IPS-NIHi11 (cell line): Measurements from ENCODE around the gene NPHP4.
"Not testable (repeated sequence)": the region's sequence is repeated elsewhere in the genome, so short reads cannot be mapped to it uniquely, and the experiment has no call there.

Experiments
- DNase-seq: peaks from one replicate; pipeline ENCODE4 v3.0.0; 2012; ENCODE audit warnings: mixed read lengths, low spot score

Gene NPHP4

DNA sequence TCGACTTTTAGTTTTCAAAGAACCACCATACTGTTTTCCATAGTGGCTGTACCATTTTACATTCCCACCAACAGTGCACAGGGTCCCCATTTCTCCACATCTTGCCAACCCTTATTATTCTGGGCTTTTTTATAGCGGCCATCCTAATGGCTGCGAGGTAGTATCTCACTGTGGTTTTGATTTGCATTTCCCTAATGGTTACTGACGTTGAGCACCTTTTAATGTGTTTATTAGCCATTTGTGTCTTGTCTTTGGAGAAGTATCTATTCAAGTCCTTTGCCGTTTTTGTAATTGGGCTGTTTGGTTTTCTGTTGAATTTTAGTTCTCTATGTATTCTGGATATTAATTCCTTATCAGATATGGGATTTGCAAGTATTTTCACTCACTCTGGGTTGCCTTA, 31.1 kb upstream of the NPHP4 start:
- no peak for DNase-seq

- DNase-seq: no peak
Measured at GRCh38 chr1:6022193-6022592, 30.0 kb upstream of the NPHP4 start.

GRCh38 chr1:6019166-6019845, 27.1 kb upstream of the NPHP4 start:
- no peak for DNase-seq

DNA sequence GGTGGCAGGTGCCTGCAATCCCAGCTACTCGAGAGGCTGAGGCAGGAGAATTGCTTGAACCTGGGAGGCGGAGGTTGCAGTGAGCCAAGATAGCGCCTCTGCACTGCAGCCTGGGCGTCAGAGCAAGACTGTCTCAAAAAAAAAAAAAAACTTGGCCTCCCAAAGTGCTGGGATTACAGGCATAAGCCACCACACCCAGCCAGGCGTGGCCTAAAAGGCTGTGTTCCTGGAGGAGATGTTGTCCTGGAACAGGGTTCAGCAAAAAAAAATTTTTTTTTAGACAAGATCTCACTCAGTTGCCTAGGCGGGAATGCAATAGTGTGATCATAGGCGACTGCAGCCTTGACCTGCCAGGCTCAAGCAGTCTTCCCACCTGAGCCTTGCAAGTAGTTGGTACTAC, 25.4 kb upstream of the NPHP4 start:
- DNase-seq: not testable (repeated sequence)

- DNase-seq: no peak
Measured at GRCh38 chr1:6016191-6016865, 24.1 kb upstream of the NPHP4 start.

DNA sequence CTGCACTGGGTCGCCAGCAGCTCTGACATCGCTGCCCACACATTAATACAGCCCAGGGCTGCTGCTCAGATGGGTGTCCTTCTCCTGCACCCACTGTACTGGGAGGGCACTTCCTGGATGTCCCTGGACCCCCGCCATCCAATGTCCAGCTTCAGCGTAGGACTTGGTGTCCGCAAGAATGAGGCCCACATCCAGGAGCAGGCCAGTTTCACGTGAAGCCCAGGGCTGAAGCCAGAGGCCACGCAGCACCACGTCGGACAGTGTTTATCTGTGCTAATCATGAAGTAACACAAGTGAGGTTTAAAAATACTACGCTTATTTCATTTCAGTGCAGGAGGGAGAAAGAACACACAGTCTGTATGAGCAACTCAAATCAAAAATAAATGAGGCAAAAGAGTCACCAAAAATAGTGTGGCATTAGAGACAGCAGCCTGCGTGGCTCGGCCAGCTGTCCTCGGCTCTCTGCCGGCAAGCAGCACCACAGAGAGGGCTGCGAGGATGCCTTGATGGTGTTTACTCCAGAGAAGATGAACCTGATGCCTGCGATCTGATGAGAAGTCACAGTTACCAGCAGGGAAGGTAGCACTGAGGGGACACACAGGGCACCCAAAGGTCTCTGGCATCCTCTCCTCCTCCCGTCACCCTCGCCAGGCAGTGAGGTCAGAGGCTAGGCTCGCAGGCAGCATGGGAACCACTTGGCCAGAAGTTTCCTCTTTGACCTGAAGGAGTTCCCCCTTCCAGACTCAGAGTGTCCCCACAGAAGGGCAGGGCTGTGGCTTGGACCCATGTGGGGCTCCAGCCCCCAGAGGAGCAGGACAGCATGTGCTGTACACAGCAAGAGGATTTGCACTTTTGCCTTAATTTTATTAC, 22.1 kb upstream of the NPHP4 start:
- DNase-seq: no peak

DNA sequence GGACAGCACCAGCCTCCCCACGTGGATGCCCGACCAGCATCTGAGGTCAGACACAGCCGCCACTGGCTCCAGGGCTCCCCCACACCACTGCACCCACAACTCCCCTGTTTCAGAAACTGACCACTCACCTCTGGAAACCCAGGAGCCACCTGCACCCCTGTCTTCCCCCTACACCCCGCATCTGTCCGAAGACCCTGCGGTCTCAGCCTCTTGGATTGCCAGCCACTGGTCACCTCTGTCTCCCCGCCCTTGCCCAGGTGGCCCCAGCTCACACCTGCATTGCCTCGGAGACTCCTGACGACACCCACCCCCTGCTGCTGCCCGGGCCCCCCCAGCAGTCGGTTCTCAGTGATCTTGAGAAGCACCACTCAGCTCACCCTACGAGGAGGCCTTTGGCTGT, 21.3 kb upstream of the NPHP4 start:
- no peak for DNase-seq

GRCh38 chr1:6012529-6013318, 20.5 kb upstream of the NPHP4 start:
- DNase-seq: no peak

DNA sequence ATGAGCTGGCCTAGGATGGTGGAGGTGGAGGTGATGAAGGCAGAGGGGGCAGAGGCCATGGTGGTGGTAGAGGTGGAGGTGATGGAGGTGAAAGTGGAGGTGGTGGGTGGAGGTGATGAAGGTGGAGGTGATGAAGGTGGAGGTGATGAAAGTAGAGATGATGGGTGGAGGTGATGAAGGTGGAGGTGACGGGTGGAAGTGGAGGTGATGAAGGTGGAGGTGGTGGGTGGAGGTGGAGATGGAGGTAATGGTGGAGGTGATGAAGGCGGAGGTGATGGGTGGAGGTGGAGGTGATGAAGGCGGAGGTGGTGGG, 19.7 kb upstream of the NPHP4 start:
- DNase-seq: no peak

- DNase-seq: no peak
Measured at GRCh38 chr1:6011161-6011945, 19.1 kb upstream of the NPHP4 start.

DNA sequence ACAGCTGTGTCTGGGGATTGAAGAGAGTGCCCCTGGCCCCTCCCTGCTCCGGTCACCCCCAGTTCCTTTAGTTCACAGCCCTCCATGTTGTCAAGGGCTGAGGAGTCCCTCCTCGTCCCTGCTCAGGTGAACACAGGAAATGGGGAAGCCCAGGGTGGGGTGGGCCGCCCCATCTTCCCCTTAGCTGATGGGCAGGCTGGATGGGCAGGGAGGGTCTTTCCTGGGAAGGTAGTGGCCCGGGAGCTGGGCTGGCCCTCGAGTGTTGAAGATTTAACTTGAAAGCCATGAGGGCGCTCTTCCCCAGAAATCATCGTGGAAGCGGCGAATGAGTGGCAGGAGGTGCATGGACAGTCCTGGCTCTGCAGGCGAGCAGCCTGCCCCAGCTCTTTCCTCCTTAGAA, 18.3 kb upstream of the NPHP4 start:
- DNase-seq: no peak

- DNase-seq: no peak
Measured at GRCh38 chr1:6009120-6010040, 17.2 kb upstream of the NPHP4 start.

DNA sequence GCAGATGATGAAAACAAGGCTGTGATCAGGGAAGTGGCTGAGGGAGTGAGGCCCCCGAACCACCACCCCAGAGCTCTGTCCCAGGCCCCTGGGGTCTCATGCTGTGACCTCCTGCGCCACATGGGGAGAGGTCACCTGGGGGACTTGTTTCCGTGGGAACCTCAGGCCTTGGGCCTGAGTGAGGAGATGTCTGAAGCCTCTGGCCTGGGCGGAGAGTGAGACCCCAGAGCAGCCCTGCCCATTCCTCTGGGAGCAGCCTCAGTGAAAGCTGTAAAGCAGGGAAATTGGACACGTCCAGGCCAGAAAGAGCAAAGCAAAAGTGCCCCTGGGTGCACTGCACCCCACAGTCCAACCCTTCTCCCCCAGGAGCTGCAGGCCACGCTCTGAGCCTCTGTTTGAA, 16.5 kb upstream of the NPHP4 start:
- DNase-seq: no peak

- no peak for DNase-seq
Measured at GRCh38 chr1:6008084-6008415, 15.8 kb upstream of the NPHP4 start.

GRCh38 chr1:6007318-6008083, 15.3 kb upstream of the NPHP4 start:
- DNase-seq: no peak

DNA sequence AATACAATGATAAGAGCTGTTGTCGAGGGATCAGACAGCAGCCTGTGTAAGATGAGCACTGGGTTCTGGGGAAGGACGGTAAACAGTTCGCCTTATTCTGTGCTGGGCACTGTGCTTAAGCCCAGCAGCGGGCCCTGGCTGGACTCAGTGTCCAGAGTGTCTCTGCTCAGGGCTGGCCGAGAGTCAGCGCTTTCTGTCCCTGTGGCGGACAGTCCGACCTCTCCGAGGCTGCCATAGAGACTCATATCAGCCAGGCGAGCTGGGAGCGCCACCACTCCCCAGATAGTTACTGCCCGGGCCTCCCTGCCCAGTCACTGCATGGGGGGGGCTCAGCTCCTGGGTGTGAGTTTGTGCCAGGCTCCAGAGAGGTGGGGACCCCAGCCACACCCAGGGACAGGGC, 14.7 kb upstream of the NPHP4 start:
- DNase-seq: no peak

- DNase-seq: no peak
Measured at GRCh38 chr1:6005276-6005917, 13.2 kb upstream of the NPHP4 start.

GRCh38 chr1:6004412-6005123, 12.3 kb upstream of the NPHP4 start:
- DNase-seq: no peak
